Measurements from ENCODE around the gene ZCCHC7.

ZCCHC7 gene

GRCh38 chr9:37335238-37335637, 214.9 kb downstream of the ZCCHC7 start:
- H3K27me3 ChIP-seq (ENCODE audit: control insufficient read depth in 1 of 2, insufficient read depth in 2 of 2, low read length in 2 of 2), result no peaks in the 10 kb centered on the region
- no peaks in the 10 kb centered on the region for H3K36me3 ChIP-seq (ENCODE audit: insufficient read depth, low read length)
- H3K4me3 ChIP-seq (ENCODE audit: low read depth in 1 of 2, low read length in 2 of 2), result no peak overlapping the region
- H3K4me1 ChIP-seq (ENCODE audit: insufficient read depth, low read length), result no peaks in the 10 kb centered on the region
- no peak overlapping the region for H3K9ac ChIP-seq (ENCODE audit: low read length)
- H3K27ac ChIP-seq (ENCODE audit: low read depth, low read length), result no peak overlapping the region
- no peaks in the 10 kb centered on the region for H3K9me3 ChIP-seq (ENCODE audit: low read length)

DNA sequence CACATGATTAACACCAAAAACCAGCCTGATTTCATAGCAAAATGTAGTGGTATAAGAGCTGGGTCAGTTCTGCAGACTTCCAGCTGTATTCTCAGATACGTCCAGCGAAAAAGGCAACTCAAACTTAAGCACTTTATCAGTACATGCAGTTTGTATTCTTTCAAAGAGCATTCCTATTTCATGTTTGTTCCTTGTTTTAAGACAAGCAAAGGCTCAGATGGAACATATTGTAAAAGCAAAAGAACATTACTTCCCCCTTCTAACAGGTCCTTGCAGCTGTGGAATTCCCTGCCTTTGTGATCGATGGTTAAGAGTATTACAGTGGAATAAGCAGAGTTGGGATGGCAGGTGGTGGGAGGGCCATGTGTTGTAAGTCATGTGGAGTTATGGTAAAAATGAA, 215.8 kb downstream of the ZCCHC7 start:
- no peaks in the 10 kb centered on the region for H3K4me1 ChIP-seq (ENCODE audit: insufficient read depth, low read length)

GRCh38 chr9:37337301-37337890, 217.0 kb downstream of the ZCCHC7 start:
- no peaks in the 10 kb centered on the region for H3K4me1 ChIP-seq (ENCODE audit: insufficient read depth, low read length)
- no peak overlapping the region for H3K9ac ChIP-seq (ENCODE audit: low read length)
- no peak overlapping the region for H3K4me3 ChIP-seq (ENCODE audit: low read depth in 1 of 2, low read length in 2 of 2)
- no peaks in the 10 kb centered on the region for H3K27me3 ChIP-seq (ENCODE audit: control insufficient read depth in 1 of 2, insufficient read depth in 2 of 2, low read length in 2 of 2)
- H3K27ac ChIP-seq (ENCODE audit: low read depth, low read length), result no peak overlapping the region
- no peaks in the 10 kb centered on the region for H3K36me3 ChIP-seq (ENCODE audit: insufficient read depth, low read length)
- no peaks in the 10 kb centered on the region for H3K9me3 ChIP-seq (ENCODE audit: low read length)

More for the DNA sequence above, 215.8 kb downstream of the ZCCHC7 start:
- Histone ChIP-seq H3K4me3 (ENCODE audit: low read depth in 1 of 2, low read length in 2 of 2) (no peak overlapping the region), H3K36me3 (ENCODE audit: insufficient read depth, low read length) (no peaks in the 10 kb centered on the region), H3K27ac (ENCODE audit: low read depth, low read length) (no peak overlapping the region), H3K27me3 (ENCODE audit: control insufficient read depth in 1 of 2, insufficient read depth in 2 of 2, low read length in 2 of 2) (no peaks in the 10 kb centered on the region), H3K9ac (ENCODE audit: low read length) (no peak overlapping the region), H3K9me3 (ENCODE audit: low read length) (no peaks in the 10 kb centered on the region)

DNA sequence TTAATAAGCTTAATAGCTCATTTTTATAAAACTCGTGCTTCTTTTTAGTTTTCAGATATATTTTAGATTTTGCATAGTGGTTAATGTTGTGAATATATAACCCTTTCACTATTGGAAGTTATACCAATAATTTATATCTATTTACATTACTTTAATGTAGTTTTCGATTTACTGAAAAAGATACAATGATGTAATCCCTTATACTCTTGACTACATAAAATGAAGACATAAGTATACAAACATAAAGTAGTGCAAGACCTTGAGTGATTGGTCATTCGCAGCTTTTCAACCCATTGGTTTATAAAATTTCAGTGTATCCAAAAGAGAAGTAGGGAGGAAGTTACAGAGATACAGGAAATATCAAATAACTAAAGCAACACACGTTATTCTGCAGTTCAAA, 217.8 kb downstream of the ZCCHC7 start:
- Histone ChIP-seq H3K27me3 (ENCODE audit: control insufficient read depth in 1 of 2, insufficient read depth in 2 of 2, low read length in 2 of 2) (no peaks in the 10 kb centered on the region), H3K27ac (ENCODE audit: low read depth, low read length) (no peak overlapping the region), H3K4me3 (ENCODE audit: low read depth in 1 of 2, low read length in 2 of 2) (no peak overlapping the region), H3K36me3 (ENCODE audit: insufficient read depth, low read length) (no peaks in the 10 kb centered on the region), H3K9ac (ENCODE audit: low read length) (no peak overlapping the region), H3K4me1 (ENCODE audit: insufficient read depth, low read length) (no peaks in the 10 kb centered on the region), H3K9me3 (ENCODE audit: low read length) (no peaks in the 10 kb centered on the region)

DNA sequence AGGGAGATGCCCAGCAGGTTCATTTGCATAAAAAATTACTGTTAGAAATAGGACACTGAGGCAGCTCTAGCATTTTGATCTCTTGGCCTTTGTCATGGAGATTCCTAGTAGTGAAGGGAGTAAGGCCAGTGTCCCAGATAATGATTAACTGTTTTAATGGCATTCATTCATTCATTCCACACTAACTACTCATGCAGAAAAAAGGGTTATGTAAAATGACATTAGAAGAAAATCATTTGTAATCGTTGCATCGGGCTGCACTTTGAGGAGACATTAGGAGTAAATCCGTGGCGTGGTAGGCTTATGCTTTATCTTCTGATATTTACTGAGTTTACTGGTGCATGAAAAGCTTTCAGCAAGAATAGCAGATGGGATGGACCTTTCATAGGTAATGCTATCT, 219.5 kb downstream of the ZCCHC7 start:
- H3K36me3 ChIP-seq (ENCODE audit: insufficient read depth, low read length), result no peaks in the 10 kb centered on the region
- no peak overlapping the region for H3K27ac ChIP-seq (ENCODE audit: low read depth, low read length)
- H3K4me3 ChIP-seq (ENCODE audit: low read depth in 1 of 2, low read length in 2 of 2), result no peak overlapping the region
- no peak overlapping the region for H3K9ac ChIP-seq (ENCODE audit: low read length)
- H3K4me1 ChIP-seq (ENCODE audit: insufficient read depth, low read length), result no peaks in the 10 kb centered on the region
- no peaks in the 10 kb centered on the region for H3K27me3 ChIP-seq (ENCODE audit: control insufficient read depth in 1 of 2, insufficient read depth in 2 of 2, low read length in 2 of 2)
- no peaks in the 10 kb centered on the region for H3K9me3 ChIP-seq (ENCODE audit: low read length)

DNA sequence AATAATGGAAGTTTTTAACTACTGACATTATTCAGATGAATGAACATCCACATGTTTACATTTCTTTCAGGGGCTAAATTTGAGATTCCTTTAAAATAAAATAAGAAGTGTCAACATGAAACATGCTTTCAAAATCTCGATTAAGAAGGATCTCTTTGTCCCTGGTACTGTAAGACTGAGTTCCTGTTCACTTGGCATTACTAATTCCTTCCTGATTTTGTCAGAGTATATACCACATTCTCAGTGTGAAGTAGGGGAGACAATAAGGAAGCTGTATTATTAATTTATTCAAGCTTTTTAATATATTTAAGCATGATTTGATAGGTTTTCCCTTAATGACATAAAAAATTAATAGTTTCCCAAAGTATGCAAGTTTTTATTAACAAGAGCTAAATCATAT, 220.6 kb downstream of the ZCCHC7 start:
- Histone ChIP-seq H3K36me3 (ENCODE audit: insufficient read depth, low read length) (no peaks in the 10 kb centered on the region), H3K9ac (ENCODE audit: low read length) (no peak overlapping the region), H3K27ac (ENCODE audit: low read depth, low read length) (no peak overlapping the region), H3K9me3 (ENCODE audit: low read length) (no peaks in the 10 kb centered on the region), H3K27me3 (ENCODE audit: control insufficient read depth in 1 of 2, insufficient read depth in 2 of 2, low read length in 2 of 2) (no peaks in the 10 kb centered on the region), H3K4me3 (ENCODE audit: low read depth in 1 of 2, low read length in 2 of 2) (no peak overlapping the region), H3K4me1 (ENCODE audit: insufficient read depth, low read length) (no peaks in the 10 kb centered on the region)

- Histone ChIP-seq H3K4me1 (ENCODE audit: insufficient read depth, low read length) (no peaks in the 10 kb centered on the region), H3K9me3 (ENCODE audit: low read length) (no peaks in the 10 kb centered on the region), H3K27ac (ENCODE audit: low read depth, low read length) (no peak overlapping the region), H3K27me3 (ENCODE audit: control insufficient read depth in 1 of 2, insufficient read depth in 2 of 2, low read length in 2 of 2) (no peaks in the 10 kb centered on the region), H3K9ac (ENCODE audit: low read length) (no peak overlapping the region), H3K4me3 (ENCODE audit: low read depth in 1 of 2, low read length in 2 of 2) (no peak overlapping the region), H3K36me3 (ENCODE audit: insufficient read depth, low read length) (no peaks in the 10 kb centered on the region)
Measured at GRCh38 chr9:37341704-37342103, 221.3 kb downstream of the ZCCHC7 start.

DNA sequence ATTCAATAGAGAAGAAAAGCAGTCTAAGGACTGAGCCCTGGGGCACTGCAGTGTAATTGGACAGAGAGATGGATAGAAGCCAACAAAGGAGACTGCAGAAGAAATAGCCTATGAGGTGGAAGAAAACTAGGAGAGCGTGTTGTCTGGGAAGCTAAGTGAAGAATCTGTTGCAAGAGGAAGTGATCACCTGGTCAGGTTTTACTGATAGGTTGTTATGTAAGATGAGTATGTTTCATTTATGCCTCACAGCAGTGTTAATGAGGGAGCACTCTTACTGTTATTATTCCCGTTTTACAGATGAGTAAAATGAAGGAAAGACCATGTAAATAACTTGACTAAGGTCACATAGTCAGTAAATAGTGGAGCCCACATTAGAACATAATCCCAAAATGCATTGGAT, 222.1 kb downstream of the ZCCHC7 start:
- H3K4me3 ChIP-seq (ENCODE audit: low read depth in 1 of 2, low read length in 2 of 2), result no peak overlapping the region
- no peaks in the 10 kb centered on the region for H3K9me3 ChIP-seq (ENCODE audit: low read length)
- H3K27ac ChIP-seq (ENCODE audit: low read depth, low read length), result no peak overlapping the region
- no peaks in the 10 kb centered on the region for H3K4me1 ChIP-seq (ENCODE audit: insufficient read depth, low read length)
- no peak overlapping the region for H3K9ac ChIP-seq (ENCODE audit: low read length)
- no peaks in the 10 kb centered on the region for H3K36me3 ChIP-seq (ENCODE audit: insufficient read depth, low read length)
- H3K27me3 ChIP-seq (ENCODE audit: control insufficient read depth in 1 of 2, insufficient read depth in 2 of 2, low read length in 2 of 2), result no peaks in the 10 kb centered on the region

GRCh38 chr9:37342895-37343294, 222.5 kb downstream of the ZCCHC7 start:
- no peak overlapping the region for H3K27ac ChIP-seq (ENCODE audit: low read depth, low read length)
- H3K36me3 ChIP-seq (ENCODE audit: insufficient read depth, low read length), result no peaks in the 10 kb centered on the region
- H3K9ac ChIP-seq (ENCODE audit: low read length), result no peak overlapping the region
- no peaks in the 10 kb centered on the region for H3K27me3 ChIP-seq (ENCODE audit: control insufficient read depth in 1 of 2, insufficient read depth in 2 of 2, low read length in 2 of 2)
- no peaks in the 10 kb centered on the region for H3K4me1 ChIP-seq (ENCODE audit: insufficient read depth, low read length)
- H3K4me3 ChIP-seq (ENCODE audit: low read depth in 1 of 2, low read length in 2 of 2), result no peak overlapping the region
- no peaks in the 10 kb centered on the region for H3K9me3 ChIP-seq (ENCODE audit: low read length)

DNA sequence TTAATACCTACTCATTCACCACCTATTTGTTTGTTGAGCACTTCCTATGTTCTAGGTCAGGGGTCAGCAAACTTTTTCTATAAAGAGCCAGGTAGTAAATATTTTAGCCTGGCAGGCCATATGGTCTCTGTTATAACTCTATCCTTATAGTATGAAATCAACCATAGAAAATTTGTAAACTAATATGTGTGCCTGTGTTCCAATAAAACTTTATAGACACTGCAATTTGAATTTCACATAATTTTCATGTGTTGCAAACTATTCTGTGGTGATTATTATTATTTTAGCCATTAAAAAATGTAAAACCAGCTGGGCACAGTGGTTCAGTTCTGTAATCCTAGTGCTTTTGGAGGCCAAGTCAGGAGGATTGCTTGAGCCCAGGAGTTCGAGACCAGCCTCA, 223.3 kb downstream of the ZCCHC7 start:
- Histone ChIP-seq H3K9me3 (ENCODE audit: low read length) (no peaks in the 10 kb centered on the region), H3K27ac (ENCODE audit: low read depth, low read length) (no peak overlapping the region), H3K4me1 (ENCODE audit: insufficient read depth, low read length) (no peaks in the 10 kb centered on the region), H3K9ac (ENCODE audit: low read length) (no peak overlapping the region), H3K36me3 (ENCODE audit: insufficient read depth, low read length) (no peaks in the 10 kb centered on the region), H3K4me3 (ENCODE audit: low read depth in 1 of 2, low read length in 2 of 2) (no peak overlapping the region), H3K27me3 (ENCODE audit: control insufficient read depth in 1 of 2, insufficient read depth in 2 of 2, low read length in 2 of 2) (no peaks in the 10 kb centered on the region)

- no peak overlapping the region for H3K27ac ChIP-seq (ENCODE audit: low read depth, low read length)
- H3K36me3 ChIP-seq (ENCODE audit: insufficient read depth, low read length), result no peaks in the 10 kb centered on the region
- H3K4me3 ChIP-seq (ENCODE audit: low read depth in 1 of 2, low read length in 2 of 2), result no peak overlapping the region
Measured at GRCh38 chr9:37345038-37345437, 224.7 kb downstream of the ZCCHC7 start.

DNA sequence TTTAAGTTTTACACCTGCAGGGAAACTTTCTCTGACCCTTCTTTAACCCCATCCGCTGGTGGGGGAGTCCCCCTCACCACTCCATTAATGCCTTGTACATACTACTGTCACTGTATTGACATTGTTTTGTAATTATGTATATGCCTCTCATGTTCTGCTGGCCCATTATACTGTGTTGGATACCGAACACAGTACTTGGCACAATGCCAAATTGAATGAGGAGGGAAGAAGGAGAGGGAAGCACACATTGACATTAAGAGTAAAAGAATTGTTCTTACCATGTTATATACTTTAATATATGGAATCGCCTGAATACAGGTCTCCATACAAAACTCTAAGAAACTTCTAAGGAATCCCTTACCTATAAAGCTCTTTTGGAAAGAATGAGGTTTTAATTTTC, 228.5 kb downstream of the ZCCHC7 start:
- Histone ChIP-seq H3K4me3 (ENCODE audit: low read depth in 1 of 2, low read length in 2 of 2) (no peak overlapping the region), H3K9me3 (ENCODE audit: low read length) (no peaks in the 10 kb centered on the region), H3K4me1 (ENCODE audit: insufficient read depth, low read length) (no peaks in the 10 kb centered on the region), H3K9ac (ENCODE audit: low read length) (no peak overlapping the region), H3K36me3 (ENCODE audit: insufficient read depth, low read length) (peaks cover 2% of the 10 kb centered on the region), H3K27me3 (ENCODE audit: control insufficient read depth in 1 of 2, insufficient read depth in 2 of 2, low read length in 2 of 2) (no peaks in the 10 kb centered on the region), H3K27ac (ENCODE audit: low read depth, low read length) (no peak overlapping the region)

More at GRCh38 chr9:37345038-37345437, 224.7 kb downstream of the ZCCHC7 start:
- H3K27me3 ChIP-seq (ENCODE audit: control insufficient read depth in 1 of 2, insufficient read depth in 2 of 2, low read length in 2 of 2), result no peaks in the 10 kb centered on the region
- H3K9ac ChIP-seq (ENCODE audit: low read length), result no peak overlapping the region
- no peaks in the 10 kb centered on the region for H3K9me3 ChIP-seq (ENCODE audit: low read length)
- H3K4me1 ChIP-seq (ENCODE audit: insufficient read depth, low read length), result no peaks in the 10 kb centered on the region
